A204.1 (cell line): ENCODE results near the gene DNAJA3.

ENCODE experiments used
- FAIRE-seq: peaks from 2 replicates; lab custom pipeline; 2012; peaks lifted over from hg19 to GRCh38; lab: Jason Lieb, UNC

Gene DNAJA3

GRCh38 chr16:4475880-4476788, 50.5 kb downstream of the DNAJA3 start, which contains the start of gene HMOX2:
Gene HMOX2 (plus strand): TSS chr16:4476398. CDS start chr16:4505525, 29,127 bp downstream.
- no peak for FAIRE-seq

DNA sequence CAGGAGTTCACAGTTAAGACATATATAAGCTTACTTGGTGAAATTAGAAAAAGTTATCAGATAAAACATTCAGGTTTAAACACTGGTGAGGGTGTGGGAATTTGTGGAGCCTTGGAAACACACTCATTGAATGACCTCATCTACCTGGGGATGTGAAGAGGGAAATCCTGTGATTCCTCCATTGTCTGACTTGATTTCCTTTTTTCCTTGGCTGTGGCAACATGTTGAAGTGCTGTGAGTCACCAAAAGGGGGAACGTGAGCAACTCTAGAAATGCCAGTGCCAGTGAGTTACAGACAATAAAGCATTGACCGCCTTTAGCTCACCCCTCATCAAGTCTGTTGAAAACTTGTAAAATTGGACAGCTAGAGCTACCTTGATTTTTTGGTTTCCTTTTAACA, 52.3 kb downstream of the DNAJA3 start:
- no peak for FAIRE-seq

DNA sequence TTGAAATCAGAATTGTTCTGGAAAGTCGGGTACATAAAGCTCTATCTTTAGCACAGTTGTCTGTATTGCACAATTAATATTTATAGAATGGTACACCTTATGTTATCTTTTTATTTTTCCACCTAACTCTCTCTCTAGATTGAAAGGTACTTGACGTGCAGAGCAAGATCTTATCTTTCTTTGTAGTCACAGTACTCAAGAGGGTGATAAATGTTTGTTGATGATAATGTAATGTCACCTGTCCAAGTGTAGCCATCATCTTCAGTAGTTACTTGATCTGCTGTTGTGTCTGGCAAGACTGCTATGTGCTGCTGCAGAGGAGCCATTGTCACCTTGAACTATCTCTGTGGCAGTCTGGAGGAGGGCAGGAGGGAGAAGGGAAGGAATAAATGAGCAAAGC, 55.9 kb downstream of the DNAJA3 start:
- FAIRE-seq = no peak

DNA sequence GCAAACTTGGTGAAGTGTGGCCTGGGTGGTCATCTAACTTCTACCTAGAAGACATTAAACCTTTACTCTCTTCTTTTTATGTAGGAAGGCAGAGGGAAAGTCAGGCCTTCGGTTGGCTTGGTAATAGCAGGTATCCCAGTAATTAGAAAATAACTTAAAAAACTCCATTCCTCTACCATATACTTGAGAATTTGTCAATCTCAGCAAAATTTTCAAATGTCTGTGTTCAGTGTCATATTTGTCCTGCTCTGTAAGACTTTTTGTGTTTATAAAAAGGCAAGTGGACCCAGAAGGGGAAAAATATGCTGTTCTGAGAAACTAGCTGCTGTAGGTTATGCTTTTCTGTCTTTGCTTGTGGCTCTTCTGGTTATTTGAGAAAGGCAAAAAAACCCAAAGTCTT, 56.3 kb downstream of the DNAJA3 start:
- FAIRE-seq = no peak

DNA sequence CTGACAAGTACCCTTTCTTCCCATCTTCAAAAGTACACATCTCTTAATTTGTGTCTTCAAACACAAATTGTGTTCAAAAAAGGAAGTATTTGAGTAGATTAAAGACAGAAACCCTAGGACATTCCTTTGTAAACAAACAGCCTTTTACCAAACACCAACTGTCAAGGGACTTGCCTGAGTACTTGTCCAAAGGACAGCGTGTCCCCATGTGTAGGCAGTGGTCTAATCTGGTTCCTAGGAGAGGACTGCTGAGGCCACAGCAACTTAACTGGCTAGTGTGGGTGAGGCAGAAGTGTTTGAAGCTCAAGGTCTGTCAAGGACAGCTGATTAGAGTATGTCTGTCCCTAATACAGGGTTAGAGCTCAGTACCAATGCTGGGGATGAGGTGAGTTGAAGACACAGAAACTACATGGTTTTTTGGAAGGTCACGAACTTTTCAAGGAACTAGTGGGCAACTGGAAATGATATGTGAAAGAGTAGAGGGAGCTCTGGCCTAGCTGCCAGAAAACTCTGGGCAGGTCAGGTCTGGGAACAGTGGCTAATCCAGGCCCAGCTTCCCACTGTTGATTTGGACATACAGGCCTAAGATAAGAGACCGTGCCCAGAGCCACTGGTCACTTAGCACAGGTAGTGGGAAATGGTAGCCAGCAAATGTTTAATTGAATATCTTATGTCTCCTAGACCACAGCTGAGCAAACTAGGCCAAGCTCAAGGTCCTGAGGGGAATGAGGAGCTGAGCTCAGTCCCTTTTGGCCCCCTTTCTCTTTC, 60.6 kb downstream of the DNAJA3 start:
- FAIRE-seq = no peak

GRCh38 chr16:4487955-4488498, 62.4 kb downstream of the DNAJA3 start:
- FAIRE-seq = no peak

DNA sequence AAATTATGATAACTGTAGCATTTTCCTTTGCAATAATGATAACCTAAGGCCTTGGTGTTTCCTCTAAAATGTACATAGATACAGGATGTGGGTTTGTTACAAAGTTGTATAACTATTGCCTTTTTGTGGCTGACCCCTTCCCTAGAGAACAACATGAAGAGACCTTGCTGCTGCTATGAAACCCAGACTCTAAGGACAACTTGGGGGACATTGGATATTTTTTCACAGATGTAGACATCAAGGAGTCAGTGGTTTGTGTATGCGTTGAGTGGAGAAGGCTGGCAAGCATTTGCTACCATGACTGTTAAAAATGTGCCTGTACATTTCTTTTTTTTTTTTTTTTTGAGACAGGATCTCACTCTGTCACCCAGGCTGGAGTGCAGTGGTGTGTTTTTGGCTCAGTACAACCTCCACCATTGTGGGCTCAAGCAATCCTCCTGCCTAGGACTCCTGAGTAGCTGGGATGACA, 62.9 kb downstream of the DNAJA3 start:
- FAIRE-seq = no peak

GRCh38 chr16:4489030-4489429, 63.4 kb downstream of the DNAJA3 start:
- no peak for FAIRE-seq

DNA sequence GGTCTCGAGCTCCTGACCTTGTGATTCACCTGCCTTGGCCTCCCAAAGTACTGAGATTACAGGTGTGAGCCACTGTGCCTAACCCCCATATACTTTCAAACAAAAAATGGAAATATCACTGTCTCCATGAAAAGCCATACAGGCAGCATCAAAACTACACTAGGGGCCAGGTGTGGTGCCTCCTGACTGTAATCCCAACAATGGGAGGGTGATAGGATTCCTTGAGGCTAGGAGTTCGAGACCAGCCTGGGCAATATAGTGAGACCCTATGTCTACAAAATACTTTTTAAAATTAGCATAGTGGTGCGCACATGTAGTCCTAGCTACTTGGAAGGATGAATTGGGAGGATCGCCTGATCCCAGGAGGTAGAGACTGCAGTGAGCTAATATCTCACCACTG, 66.2 kb downstream of the DNAJA3 start:
- no peak for FAIRE-seq

- no peak for FAIRE-seq
These were observed 69.2 kb downstream of the DNAJA3 start for GRCh38 chr16:4494746-4495490.

DNA sequence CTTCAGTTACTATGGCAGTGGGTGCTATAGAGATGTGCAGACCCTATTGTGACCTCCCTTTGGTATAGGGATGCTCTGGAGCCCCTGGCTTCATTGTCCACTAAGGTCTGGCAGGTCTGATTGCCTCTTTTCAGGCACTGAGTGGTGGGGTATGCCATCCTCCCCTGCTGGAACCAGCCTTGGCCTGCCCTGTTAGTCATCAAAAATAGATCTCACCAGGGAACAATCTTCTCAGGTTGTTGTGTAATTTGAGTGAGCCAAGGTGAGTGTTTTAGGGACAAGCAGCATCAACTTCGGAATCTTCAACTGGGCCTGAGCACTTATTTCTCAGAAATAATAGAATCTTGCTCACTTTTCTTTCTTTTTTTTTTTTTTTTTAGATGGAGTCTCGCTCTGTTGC, 70.1 kb downstream of the DNAJA3 start:
- no peak for FAIRE-seq

- no peak for FAIRE-seq
These were observed 70.6 kb downstream of the DNAJA3 start for GRCh38 chr16:4496305-4496704.

DNA sequence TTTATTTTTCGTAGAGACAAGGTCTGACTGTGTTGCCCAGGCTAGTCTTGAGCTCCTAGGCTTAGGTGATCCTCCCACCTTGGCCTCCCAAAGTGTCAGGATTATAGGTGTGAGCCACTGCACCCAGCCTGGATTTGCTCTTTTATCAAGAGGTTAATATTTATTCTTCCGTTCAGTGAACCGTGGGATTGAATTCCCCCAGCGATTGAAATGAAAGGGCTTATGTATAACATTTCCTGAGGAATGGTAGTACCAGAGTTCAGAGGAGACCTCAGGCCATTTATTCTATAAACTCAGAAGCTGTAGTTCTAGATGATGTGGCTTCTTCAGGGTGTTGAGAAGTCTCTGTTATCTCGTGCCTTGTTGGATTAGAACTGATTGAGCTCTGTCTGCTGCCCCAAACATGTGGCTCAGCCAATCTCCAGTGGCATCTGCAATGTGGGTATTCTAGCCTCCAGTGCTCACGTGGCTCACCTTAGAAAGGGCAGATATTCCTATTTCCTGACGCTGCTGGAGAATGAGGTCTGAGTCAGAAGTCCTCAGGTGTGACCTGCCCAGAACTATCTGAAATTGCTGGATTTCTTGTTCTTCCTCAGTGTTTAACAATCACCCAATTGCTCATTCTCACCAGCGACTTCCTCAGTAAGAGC, 73.0 kb downstream of the DNAJA3 start:
- no peak for FAIRE-seq

GRCh38 chr16:4499196-4499555, 73.5 kb downstream of the DNAJA3 start:
- no peak for FAIRE-seq

GRCh38 chr16:4500272-4500671, 74.6 kb downstream of the DNAJA3 start:
- FAIRE-seq = no peak

GRCh38 chr16:4501071-4501478, 75.4 kb downstream of the DNAJA3 start:
- FAIRE-seq = no peak

DNA sequence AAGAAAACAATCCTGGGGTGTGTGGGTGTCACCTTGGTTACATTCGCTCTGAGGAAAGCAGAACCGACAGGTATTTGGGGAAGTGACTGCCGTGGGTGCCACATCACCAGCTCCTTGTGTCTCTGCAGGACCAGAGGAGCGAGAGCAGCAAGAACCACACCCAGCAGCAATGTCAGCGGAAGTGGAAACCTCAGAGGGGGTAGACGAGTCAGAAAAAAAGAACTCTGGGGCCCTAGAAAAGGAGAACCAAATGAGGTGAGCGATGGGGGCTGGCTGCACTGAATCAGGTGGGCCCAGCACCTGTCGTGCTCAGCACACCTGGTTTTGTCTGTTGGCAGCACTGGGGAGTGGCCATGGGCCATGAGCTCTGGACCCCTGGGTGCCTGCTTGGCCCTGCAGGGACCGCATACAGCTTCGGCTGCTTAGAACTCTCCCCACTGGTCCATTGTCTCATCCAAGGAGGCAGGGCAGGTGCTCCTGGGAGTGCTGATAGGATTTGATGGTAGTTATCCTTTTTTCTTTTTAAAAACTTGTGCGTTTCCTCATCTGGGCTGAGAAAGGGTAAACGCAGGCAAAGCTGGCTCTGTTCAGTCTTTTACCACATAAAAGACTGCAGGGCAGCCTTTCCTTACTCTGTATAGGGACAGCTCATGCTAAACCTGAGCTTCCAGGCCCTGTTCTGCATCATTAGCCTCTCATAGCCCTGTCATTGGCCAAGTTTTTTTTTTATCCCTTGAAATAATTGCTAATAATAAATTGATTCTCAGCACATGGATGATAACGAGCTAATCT, 79.9 kb downstream of the DNAJA3 start:
- no peak for FAIRE-seq
